Measurements from ENCODE around the gene ARHGAP44.

- no peak for TF ChIP-seq EZH2phosphoT487 (IDR thresholded peaks at IDR 0.05; ENCODE audit: low read depth)
- no peak for TF ChIP-seq CTCF (IDR thresholded peaks at IDR 0.05; ENCODE audit: low read depth, low read length)
Measured at GRCh38 chr17:12998874-12999273, 209.6 kb downstream of the ARHGAP44 start.
